ENCODE results near the gene TBC1D14. TPM values are rescaled to one million over a fixed set of nuclear protein-coding genes. Genes with fewer than 3 reads are reported as not detected.

TBC1D14 gene
- total RNA-seq, 1 experiment from 2014 or later, result 44.3 TPM

DNA sequence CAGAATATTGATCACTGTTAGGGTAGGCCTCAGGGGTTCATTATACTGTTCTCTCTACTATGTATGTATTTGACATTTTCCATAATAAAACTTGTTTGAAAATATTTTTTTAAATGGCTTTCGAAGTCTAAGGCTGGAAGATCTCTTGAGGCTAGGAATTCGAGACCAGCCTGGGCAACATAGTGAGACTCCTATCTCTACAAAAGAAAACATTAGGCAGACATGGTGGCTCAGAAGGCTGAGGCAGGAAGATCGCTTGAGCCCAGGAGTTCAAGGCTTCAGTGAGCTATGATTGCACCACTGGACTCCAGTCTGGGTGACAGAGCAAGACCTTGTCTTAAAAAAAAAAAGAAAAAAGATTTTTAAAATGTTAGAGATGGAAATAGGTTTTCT is 15.5 kb upstream of the TBC1D14 start:
- Histone ChIP-seq H3K36me3 (ENCODE audit: insufficient read depth, low read length, poor library complexity, severe bottlenecking) (no peaks in the 10 kb centered on the region), H3K27ac (ENCODE audit: low read depth, low read length, poor library complexity, severe bottlenecking) (no peak overlapping the region), H3K9me3 (ENCODE audit: low read depth, low read length, poor library complexity, severe bottlenecking) (peaks cover 4% of the 10 kb centered on the region), H3K4me1 (ENCODE audit: insufficient read depth, low read length, poor library complexity, severe bottlenecking) (no peaks in the 10 kb centered on the region), H3K4me3 (ENCODE audit: low read depth, low read length, poor library complexity, severe bottlenecking) (no peak overlapping the region), H3K27me3 (replicated peaks; ENCODE audit: insufficient read depth, low read depth, low read length, poor library complexity) (no peaks in the 10 kb centered on the region)
- intact Hi-C loops (cut with micrococcal nuclease; ENCODE audit: unreplicated experiment), result no loop called here
- BruUV-seq (replicated peaks), result no TSS peak
- POLR2A ChIA-PET (ENCODE audit: low non-redundant PET), result no interaction called here
- TF ChIP-seq EZH2 (IDR thresholded peaks at IDR 0.05; ENCODE audit: borderline replicate concordance, low read depth, low read length, poor library complexity, severe bottlenecking), result no peak
- TF ChIP-seq, protein P1, sequence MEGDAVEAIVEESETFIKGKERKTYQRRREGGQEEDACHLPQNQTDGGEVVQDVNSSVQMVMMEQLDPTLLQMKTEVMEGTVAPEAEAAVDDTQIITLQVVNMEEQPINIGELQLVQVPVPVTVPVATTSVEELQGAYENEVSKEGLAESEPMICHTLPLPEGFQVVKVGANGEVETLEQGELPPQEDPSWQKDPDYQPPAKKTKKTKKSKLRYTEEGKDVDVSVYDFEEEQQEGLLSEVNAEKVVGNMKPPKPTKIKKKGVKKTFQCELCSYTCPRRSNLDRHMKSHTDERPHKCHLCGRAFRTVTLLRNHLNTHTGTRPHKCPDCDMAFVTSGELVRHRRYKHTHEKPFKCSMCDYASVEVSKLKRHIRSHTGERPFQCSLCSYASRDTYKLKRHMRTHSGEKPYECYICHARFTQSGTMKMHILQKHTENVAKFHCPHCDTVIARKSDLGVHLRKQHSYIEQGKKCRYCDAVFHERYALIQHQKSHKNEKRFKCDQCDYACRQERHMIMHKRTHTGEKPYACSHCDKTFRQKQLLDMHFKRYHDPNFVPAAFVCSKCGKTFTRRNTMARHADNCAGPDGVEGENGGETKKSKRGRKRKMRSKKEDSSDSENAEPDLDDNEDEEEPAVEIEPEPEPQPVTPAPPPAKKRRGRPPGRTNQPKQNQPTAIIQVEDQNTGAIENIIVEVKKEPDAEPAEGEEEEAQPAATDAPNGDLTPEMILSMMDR (conservative IDR thresholded peaks at IDR 0.05; ENCODE audit: low read depth, low read length), result no peak
- CTCF ChIA-PET, result no interaction called here
- no peak for DNase-seq (ENCODE audit: low spot score)

DNA sequence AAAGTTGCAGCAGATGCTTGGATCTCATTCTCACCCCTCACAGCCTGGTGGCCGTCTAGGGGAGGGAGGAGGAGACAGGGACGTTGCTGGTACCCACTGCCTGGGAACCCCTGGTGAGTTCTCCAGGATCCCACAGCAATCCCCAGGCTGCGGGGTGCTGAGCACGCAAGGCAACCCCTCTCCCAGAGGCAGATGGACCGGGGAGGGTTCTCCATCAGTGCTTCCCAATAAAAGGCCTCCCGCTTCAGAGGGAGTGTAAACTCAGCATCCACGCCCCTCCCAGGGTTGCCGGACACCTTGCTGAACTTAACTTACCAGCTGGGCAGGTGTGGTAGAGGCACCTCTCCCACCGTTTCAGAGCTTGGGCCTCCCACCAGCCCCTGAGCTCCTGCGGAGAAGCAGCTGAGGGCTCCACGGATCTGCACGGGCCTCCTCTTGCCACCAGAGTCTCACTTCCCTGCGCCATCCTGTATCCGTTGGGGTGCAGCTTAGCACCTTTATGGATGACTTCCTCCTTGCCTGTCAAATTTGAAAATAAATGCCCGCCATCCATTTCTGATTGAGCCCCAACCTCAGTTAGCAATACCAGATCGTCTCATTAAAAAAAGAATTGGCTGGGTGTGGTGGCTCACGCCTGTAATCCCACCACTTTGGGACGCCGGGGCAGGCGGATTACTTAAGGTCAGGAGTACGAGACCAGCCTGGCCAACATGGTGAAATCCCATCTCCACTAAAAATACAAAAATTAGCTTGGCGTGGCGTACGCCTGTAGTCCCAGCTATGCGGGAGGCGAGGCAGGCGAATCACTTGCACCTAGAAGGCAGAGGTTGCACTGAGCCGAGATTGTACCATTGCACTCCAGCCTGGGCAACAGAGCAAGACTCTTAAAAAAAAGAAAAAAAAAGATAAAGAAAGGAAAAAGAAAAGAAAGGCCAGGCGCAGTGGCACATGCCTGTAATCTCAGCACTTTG is 14.8 kb upstream of the TBC1D14 start:
- BruUV-seq (replicated peaks), result no TSS peak
- TF ChIP-seq EZH2 (IDR thresholded peaks at IDR 0.05; ENCODE audit: borderline replicate concordance, low read depth, low read length, poor library complexity, severe bottlenecking), result no peak
- TF ChIP-seq, protein P1 (conservative IDR thresholded peaks at IDR 0.05; ENCODE audit: low read depth, low read length), result no peak
- POLR2A ChIA-PET (ENCODE audit: low non-redundant PET), result no interaction called here

DNA sequence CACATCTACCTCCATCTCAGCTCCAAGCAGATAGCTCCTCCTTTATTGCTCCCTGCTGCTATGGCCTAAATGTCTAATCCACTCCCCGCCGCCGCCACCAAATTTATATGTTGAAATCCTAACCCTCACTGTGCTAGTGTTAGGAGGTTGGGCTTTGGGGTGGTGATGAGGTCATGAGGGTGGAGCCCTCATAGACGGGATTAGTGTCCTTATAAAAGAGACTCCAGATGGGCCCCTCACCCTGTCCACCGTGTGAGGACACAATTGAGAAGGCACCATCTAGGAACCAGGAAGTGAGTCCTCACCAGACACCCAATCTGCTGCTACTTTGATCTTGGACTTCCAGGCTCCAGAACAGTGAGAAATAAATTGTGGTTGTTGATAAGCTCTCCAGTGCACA is 13.6 kb upstream of the TBC1D14 start:
- intact Hi-C loops (cut with micrococcal nuclease; ENCODE audit: unreplicated experiment), result no loop called here
- TF ChIP-seq, protein P1 (conservative IDR thresholded peaks at IDR 0.05; ENCODE audit: low read depth, low read length), result no peak
- TF ChIP-seq EZH2 (IDR thresholded peaks at IDR 0.05; ENCODE audit: borderline replicate concordance, low read depth, low read length, poor library complexity, severe bottlenecking), result no peak
- Histone ChIP-seq H3K27me3 (replicated peaks; ENCODE audit: insufficient read depth, low read depth, low read length, poor library complexity) (no peaks in the 10 kb centered on the region), H3K4me3 (ENCODE audit: low read depth, low read length, poor library complexity, severe bottlenecking) (no peak overlapping the region), H3K9me3 (ENCODE audit: low read depth, low read length, poor library complexity, severe bottlenecking) (no peaks in the 10 kb centered on the region), H3K27ac (ENCODE audit: low read depth, low read length, poor library complexity, severe bottlenecking) (no peak overlapping the region), H3K4me1 (ENCODE audit: insufficient read depth, low read length, poor library complexity, severe bottlenecking) (no peaks in the 10 kb centered on the region), H3K36me3 (ENCODE audit: insufficient read depth, low read length, poor library complexity, severe bottlenecking) (no peaks in the 10 kb centered on the region)
- CTCF ChIA-PET, result no interaction called here
- DNase-seq (ENCODE audit: low spot score), result no peak
- no TSS peak for BruUV-seq (replicated peaks)
- POLR2A ChIA-PET (ENCODE audit: low non-redundant PET), result no interaction called here

More for the DNA sequence above, 14.8 kb upstream of the TBC1D14 start:
- intact Hi-C loops (cut with micrococcal nuclease; ENCODE audit: unreplicated experiment), result no loop called here
- Histone ChIP-seq H3K27me3 (replicated peaks; ENCODE audit: insufficient read depth, low read depth, low read length, poor library complexity) (no peaks in the 10 kb centered on the region), H3K27ac (ENCODE audit: low read depth, low read length, poor library complexity, severe bottlenecking) (no peak overlapping the region), H3K9me3 (ENCODE audit: low read depth, low read length, poor library complexity, severe bottlenecking) (peaks cover 4% of the 10 kb centered on the region), H3K4me3 (ENCODE audit: low read depth, low read length, poor library complexity, severe bottlenecking) (no peak overlapping the region), H3K4me1 (ENCODE audit: insufficient read depth, low read length, poor library complexity, severe bottlenecking) (no peaks in the 10 kb centered on the region), H3K36me3 (ENCODE audit: insufficient read depth, low read length, poor library complexity, severe bottlenecking) (no peaks in the 10 kb centered on the region)
- CTCF ChIA-PET, result no interaction called here
- no peak for DNase-seq (ENCODE audit: low spot score)
